Stimulated activated naive B cell treated with anti-CD40 and anti-IgM and Interleukin-4, amounts not matched to agents 10 μg/mL and 1 μg/mL and 100 μg/mL, for 72 hours (primary cell): ENCODE measurements around the gene KRTAP10-5.
"Not testable (repeated sequence)": the region's sequence is repeated elsewhere in the genome, so short reads cannot be mapped to it uniquely, and the experiment has no call there.

ENCODE experiments used
- ATAC-seq, 2 donors: fragments of 150-1000 bp; cut with Tn5 transposase; replicated peaks; 2 replicates each; pipeline ENCODE4 v1.10.0; 2021; ENCODE audit warnings: moderate library complexity in 1 of 2
- DNase-seq: peaks from one replicate; pipeline ENCODE4 v3.0.0; 2021
- H3K27ac Mint-ChIP-seq: one replicate; pipeline ENCODE4 v1.8.0; 2022; ENCODE audit warnings: mild to moderate bottlenecking, mixed read lengths
- H3K27me3 Mint-ChIP-seq, 2 donors: one replicate each; pipeline ENCODE4 v1.8.0; 2022; ENCODE audit warnings: mixed read lengths in 2 of 2
- H3K36me3 Mint-ChIP-seq, 2 donors: one replicate each; pipeline ENCODE4 v1.8.0; 2022; ENCODE audit warnings: mixed read lengths in 2 of 2, mild to moderate bottlenecking in 1 of 2
- H3K4me1 Mint-ChIP-seq, 2 donors: one replicate each; pipeline ENCODE4 v1.8.0; 2022; ENCODE audit warnings: mixed read lengths in 2 of 2, mild to moderate bottlenecking in 1 of 2
- H3K4me3 Mint-ChIP-seq, 2 donors: one replicate each; pipeline ENCODE4 v1.8.0; 2022; ENCODE audit warnings: mild to moderate bottlenecking in 2 of 2, mixed read lengths in 2 of 2, moderate library complexity in 1 of 2
- H3K9me3 Mint-ChIP-seq, 2 donors: one replicate each; pipeline ENCODE4 v1.8.0; 2022; ENCODE audit warnings: mixed read lengths in 2 of 2, mild to moderate bottlenecking in 1 of 2

Gene KRTAP10-5

DNA sequence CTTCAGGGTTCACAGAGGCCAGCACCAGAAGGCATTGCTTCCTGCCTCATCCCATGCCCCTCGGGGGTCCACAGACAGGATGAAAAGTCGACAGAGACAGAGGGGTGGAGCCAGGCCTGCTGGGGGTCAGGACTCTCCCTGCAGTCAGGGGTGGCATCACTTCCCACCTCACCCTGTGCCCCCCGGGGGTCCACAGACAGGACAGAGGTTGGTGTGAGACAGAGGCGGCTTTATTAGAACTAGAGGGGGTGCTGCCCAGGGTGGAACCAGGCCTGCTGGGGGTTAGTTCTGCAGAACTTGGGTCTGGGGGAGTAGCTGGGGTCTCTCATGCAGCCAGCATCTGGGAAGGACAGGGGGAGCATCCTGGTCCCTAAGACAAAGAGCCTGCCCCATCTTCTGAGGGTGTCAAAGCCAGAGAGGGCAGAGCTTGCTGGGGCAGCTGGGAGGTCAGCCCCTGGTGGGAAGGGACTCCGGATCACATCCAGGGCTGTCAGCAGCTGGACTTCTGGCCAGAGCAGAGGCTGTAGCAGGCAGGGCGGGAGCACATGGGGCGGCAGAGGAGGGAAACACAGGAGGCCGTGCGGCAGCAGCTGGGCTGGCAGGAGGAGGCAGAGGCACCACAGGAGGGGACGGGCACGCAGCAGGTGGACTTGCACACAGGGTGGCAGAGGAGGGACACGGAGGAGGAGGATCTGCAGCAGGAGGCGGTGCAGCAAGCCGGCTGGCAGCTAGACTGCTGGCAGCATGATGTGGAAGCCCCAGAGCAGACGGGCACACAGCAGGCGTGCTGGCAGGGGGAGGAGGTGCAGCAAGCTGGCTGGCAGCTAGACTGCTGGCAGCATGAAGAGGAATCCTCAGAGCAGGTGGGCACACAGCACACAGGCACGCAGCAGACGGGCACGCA lies 10.7 kb upstream of the KRTAP10-5 start:
- not testable (repeated sequence) for H3K4me1 Mint-ChIP-seq, H3K36me3 Mint-ChIP-seq, ATAC-seq, DNase-seq, H3K4me3 Mint-ChIP-seq, H3K9me3 Mint-ChIP-seq, H3K27ac Mint-ChIP-seq
- peaks cover 38 to 42% of the 10 kb centered on the region in 2 donors for H3K27me3 Mint-ChIP-seq

DNA sequence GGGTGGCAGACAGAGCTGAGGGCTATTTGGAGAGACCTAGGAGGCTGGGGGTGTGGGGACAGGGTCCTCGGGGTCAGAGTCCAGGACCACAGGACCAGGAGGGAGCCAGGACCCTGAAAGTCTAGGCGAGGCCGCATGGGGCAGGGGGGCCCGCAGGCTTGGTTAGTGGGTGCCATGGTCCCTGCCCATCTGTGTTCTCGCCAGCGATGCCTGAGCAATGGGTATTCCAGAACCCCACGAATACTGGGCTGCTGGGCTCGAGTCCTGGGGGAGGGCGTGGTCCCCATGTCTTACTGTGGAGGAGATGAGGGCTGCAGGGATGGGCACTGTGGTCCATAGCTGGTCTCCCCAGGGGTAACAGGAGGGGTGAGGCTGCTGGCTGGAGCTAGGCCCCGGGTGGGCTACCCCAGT lies 9.9 kb upstream of the KRTAP10-5 start:
- H3K36me3 Mint-ChIP-seq = no peaks in the 10 kb centered on the region
- H3K4me3 Mint-ChIP-seq = no peak overlapping the region
- no peak overlapping the region for H3K27ac Mint-ChIP-seq
- DNase-seq (no peak), ATAC-seq (no peak)
- H3K4me1 Mint-ChIP-seq = no peaks in the 10 kb centered on the region
- H3K27me3 Mint-ChIP-seq = peaks cover 46 to 50% of the 10 kb centered on the region in 2 donors
- no peaks in the 10 kb centered on the region for H3K9me3 Mint-ChIP-seq

DNA sequence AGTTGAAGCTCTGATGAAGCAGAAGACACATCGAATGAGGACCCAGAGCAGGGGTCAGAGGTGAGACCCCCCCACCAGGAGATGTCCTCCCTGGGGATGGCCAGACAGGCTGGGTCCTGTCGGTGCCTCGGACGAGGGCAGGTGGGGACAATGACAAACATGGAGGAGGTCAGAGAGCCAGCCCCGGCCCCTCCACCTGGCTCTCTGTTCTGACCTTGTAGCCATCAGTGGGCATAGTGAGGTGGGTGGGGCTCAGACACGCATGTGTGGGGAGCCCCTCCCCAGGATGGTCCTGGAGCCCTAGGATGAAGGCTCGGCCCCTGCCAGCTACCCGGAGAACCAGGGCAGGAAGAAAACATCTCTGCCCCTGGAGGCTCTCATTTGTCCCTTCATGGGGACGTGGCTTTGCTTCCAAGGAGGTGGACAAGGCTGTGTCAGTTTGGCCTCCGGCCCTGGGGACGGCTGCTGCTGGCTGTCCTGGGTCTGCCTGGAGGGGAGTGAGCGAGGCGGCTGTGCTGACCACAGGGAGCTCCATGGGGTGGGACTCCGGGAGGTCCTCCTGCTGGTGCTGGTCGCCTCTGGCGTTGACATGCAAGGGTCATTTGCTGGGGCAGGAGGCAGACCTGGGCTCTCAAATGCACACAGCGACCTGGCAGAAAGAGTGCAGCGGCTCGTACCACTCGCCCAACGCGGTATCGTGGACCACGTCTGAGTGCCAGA lies 9.3 kb upstream of the KRTAP10-5 start:
- Mint-ChIP-seq H3K4me1 (no peaks in the 10 kb centered on the region), H3K27ac (no peak overlapping the region), H3K9me3 (no peaks in the 10 kb centered on the region), H3K27me3 (peaks cover 45 to 55% of the 10 kb centered on the region in 2 donors), H3K4me3 (no peak overlapping the region), H3K36me3 (no peaks in the 10 kb centered on the region)
- DNase-seq = no peak
- no peak for ATAC-seq

DNA sequence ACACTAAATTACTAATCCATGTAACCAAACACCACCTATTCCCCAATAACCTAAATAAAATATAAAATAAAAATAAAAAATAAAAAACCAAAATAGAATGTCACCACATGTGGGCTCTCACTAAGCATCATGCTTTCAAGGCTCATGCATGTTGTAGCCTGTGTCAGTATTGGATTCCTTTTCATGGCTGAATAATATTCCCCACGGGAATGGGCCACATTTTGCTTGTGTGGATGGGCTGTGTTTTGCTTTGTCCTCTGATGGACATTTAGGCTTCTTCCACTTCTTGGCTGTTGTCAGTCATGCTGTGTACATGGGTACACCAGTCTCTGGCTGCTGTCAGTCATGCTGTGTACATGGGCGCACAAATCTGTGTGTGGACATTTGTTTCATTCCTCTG lies 8.7 kb upstream of the KRTAP10-5 start:
- Mint-ChIP-seq H3K27me3 (peaks cover 50 to 61% of the 10 kb centered on the region in 2 donors), H3K4me1 (no peaks in the 10 kb centered on the region), H3K36me3 (no peaks in the 10 kb centered on the region), H3K27ac (no peak overlapping the region), H3K9me3 (no peaks in the 10 kb centered on the region), H3K4me3 (no peak overlapping the region)
- DNase-seq (no peak), ATAC-seq (no peak)

DNA sequence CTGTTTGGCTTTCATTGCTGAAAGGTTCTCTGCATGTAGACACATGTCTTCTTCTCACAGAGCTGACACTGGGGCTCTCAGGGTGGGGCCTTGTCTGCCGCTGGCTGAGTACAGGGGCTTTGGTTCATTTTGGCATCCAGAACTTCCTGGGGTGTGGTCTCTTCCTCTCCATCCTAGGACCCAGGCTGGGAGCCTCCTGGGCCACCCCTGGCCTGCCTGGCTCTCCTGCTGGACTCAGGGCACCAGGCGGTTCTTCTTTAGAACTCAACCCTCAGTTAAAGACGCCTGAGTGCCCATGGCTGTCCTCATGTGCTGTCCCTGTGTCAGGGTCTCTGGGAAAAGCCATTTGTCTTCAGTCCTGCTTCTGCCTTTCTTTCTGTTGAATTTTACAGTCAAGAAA lies 5.5 kb upstream of the KRTAP10-5 start:
- Mint-ChIP-seq H3K27me3 (peaks cover 49 to 65% of the 10 kb centered on the region in 2 donors), H3K27ac (no peak overlapping the region), H3K4me3 (no peak overlapping the region), H3K36me3 (peaks cover 3 to 7% of the 10 kb centered on the region in 2 donors), H3K4me1 (no peaks in the 10 kb centered on the region), H3K9me3 (peaks cover 12 to 23% of the 10 kb centered on the region in 2 donors)
- ATAC-seq (no peak), DNase-seq (no peak)

DNA sequence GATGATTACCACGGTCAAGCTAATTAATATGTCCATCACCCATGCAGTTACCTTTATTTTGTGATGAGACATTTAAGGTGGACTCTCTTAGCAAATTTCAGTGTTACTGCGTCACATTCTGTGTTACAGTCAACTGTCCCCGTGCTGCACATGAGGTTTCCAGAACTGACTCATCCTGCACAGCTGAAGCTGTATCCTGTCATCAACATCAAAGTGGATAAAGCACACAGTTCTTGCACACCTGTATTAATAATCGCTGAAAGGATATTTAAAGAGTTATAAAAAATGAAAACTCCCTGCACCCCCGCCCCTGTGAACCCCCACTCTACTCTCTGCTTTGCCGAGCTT lies 3.4 kb upstream of the KRTAP10-5 start:
- H3K36me3 Mint-ChIP-seq = peaks cover 10 to 21% of the 10 kb centered on the region in 2 donors
- peaks cover 25 to 32% of the 10 kb centered on the region in 2 donors for H3K9me3 Mint-ChIP-seq
- H3K27me3 Mint-ChIP-seq = peaks cover 53 to 62% of the 10 kb centered on the region in 2 donors
- no peak overlapping the region for H3K27ac Mint-ChIP-seq
- H3K4me1 Mint-ChIP-seq = peaks cover 0 to 3% of the 10 kb centered on the region in 2 donors
- ATAC-seq = no peak
- no peak for DNase-seq
- no peak overlapping the region for H3K4me3 Mint-ChIP-seq

DNA sequence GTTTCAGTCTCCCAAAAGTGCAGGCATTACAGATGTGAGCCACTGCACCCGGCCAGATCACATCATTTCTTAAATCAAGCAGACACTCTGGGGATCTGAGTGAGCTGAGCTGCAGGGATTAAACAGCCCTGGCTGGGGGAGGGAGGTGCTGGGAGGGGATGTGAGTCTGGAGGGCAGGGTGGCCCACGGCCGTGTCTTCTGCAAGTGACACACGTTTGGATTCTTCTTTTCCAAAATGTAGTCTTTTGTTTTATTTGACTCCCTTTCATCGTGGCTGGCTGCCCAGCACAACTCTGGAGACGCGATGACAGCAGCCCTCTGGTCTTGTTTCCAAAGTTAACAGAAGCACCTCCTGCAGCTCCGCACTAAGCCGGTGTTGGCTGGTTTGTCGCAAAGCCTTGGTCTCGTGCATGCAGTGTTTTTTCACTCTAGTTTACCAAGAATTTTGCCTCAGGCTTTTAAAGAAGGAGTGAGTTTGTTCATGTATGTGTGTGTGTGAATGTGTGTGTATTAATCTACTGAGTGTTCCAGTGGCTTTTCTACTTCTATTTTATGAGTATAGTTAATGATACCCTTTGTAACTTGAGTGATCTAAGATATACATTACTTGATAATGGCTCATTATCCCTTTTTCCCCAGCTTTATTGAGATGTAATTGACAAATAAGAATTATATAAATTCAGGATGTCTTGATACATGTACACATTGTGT lies 2.8 kb upstream of the KRTAP10-5 start:
- Mint-ChIP-seq H3K9me3 (peaks cover 27 to 32% of the 10 kb centered on the region in 2 donors), H3K27ac (no peak overlapping the region)
- no peak for DNase-seq

DNA sequence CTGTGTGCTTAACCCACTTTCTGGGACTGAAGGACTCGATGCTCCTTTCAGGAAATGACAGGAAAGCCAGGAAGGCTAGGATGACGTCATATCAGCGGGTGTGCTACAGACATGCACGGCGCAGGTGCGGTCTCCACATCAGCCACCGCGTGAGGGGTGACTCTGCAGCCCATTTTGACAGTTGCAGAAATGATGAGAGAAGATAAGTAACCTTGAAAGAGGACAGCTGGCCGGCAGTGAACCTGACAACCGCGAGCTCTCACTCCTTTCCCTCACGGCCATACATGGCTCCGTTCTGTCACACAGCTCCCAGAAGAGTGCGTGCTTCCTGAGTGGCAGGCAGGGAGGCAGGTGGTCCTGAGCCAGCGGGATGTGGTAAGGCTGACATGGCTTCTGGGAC lies 1.7 kb upstream of the KRTAP10-5 start:
- peaks cover 53 to 59% of the 10 kb centered on the region in 2 donors for H3K27me3 Mint-ChIP-seq
- H3K4me1 Mint-ChIP-seq = peaks cover 0 to 3% of the 10 kb centered on the region in 2 donors
- H3K9me3 Mint-ChIP-seq = peaks cover 36 to 41% of the 10 kb centered on the region in 2 donors
- no peak overlapping the region for H3K27ac Mint-ChIP-seq
- no peak overlapping the region for H3K4me3 Mint-ChIP-seq
- ATAC-seq (no peak), DNase-seq (no peak)
- peaks cover 12 to 25% of the 10 kb centered on the region in 2 donors for H3K36me3 Mint-ChIP-seq

More for the DNA sequence above, 2.8 kb upstream of the KRTAP10-5 start:
- Mint-ChIP-seq H3K4me1 (peaks cover 0 to 3% of the 10 kb centered on the region in 2 donors), H3K27me3 (peaks cover 55 to 63% of the 10 kb centered on the region in 2 donors), H3K4me3 (no peak overlapping the region), H3K36me3 (peaks cover 10 to 21% of the 10 kb centered on the region in 2 donors)
- ATAC-seq = no peak

DNA sequence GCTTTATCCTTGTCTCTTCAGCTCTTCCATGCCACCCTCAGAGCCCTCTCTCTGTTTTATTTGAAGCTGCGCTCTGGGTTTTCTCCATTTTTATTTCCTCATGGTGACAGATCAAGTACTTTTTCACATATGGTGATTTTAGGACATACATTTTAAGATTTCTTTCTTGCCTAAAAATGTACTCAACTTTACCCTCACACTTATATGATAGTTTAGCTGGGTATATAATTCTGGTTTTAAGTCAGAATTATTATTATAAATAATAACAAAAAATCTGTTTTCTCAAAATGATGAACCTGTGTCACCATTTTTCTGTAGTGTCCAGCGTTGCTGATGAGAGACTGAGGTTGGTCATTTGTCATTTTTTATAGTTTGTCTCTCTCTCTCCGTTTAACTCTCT lies 754 bp upstream of the KRTAP10-5 start:
- Mint-ChIP-seq H3K9me3 (peaks cover 38 to 41% of the 10 kb centered on the region in 2 donors), H3K4me3 (no peak overlapping the region), H3K27ac (no peak overlapping the region), H3K36me3 (peaks cover 12 to 25% of the 10 kb centered on the region in 2 donors), H3K4me1 (peaks cover 0 to 3% of the 10 kb centered on the region in 2 donors), H3K27me3 (peaks cover 44 to 50% of the 10 kb centered on the region in 2 donors)
- ATAC-seq = no peak
- DNase-seq = no peak

DNA sequence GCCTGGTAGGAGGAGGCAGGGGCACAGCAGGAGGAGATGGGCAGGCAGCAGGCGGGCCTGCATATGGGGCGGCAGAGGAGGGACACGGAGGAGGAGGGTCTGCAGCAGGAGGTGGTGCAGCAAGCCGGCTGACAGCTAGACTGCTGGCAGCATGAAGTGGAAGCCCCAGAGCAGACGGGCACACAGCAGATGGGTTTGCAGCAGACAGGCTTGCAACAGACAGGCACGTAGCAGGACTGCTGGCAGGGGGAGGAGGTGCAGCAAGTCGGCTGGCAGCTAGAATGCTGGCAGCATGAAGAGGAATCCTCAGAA lies 615 bp downstream of the KRTAP10-5 start:
- H3K27ac Mint-ChIP-seq = no peak overlapping the region
- no peak for ATAC-seq
- H3K4me1 Mint-ChIP-seq = peaks cover 3% of the 10 kb centered on the region in 2 donors
- H3K9me3 Mint-ChIP-seq = peaks cover 40 to 41% of the 10 kb centered on the region in 2 donors
- H3K4me3 Mint-ChIP-seq = no peak overlapping the region
- peaks cover 15 to 25% of the 10 kb centered on the region in 2 donors for H3K36me3 Mint-ChIP-seq
- DNase-seq = no peak
- peaks cover 42 to 45% of the 10 kb centered on the region in 2 donors for H3K27me3 Mint-ChIP-seq

DNA sequence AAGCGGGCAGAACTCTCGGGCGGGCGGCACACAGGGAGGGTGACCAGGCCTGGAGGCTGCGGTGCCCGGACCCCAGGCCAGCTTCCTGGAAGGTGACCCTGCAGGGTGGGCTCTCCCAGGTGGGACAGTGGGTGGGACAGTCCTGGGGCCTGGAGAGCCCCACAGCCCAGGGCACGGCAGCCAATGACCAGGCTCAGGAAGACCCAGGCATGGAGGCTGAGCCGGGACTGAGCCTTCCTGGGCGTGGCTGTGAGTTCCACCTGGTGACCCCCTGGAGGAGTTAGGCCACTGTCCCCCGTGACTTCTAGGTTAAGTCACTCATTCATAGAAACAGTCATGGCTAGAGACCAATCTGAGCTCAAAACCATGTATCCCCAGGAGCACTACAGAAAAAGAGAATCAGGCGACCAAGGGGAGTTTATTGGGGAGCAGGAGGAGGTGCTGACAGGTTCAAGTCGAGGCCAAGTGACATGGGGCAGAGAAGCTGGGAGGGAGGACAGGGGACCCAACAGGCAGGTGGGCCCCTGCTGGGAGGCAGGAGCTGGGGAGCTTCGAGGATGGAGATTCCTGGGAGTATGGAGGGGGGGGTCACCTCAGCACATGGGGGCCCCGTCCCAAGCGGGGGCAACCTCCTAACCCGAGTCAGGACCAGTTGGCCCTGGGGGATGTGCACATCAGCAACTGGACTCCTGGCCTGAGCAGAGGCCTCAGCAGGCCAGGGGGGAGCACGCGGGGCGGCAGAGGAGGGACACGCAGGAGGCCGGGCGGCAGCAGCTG lies 1.2 kb downstream of the KRTAP10-5 start:
- peaks cover 40 to 41% of the 10 kb centered on the region in 2 donors for H3K9me3 Mint-ChIP-seq
- peaks cover 15 to 25% of the 10 kb centered on the region in 2 donors for H3K36me3 Mint-ChIP-seq
- H3K4me3 Mint-ChIP-seq = no peak overlapping the region
- peaks cover 3 to 5% of the 10 kb centered on the region in 2 donors for H3K4me1 Mint-ChIP-seq
- no peak overlapping the region for H3K27ac Mint-ChIP-seq
- DNase-seq (no peak), ATAC-seq (no peak)
- peaks cover 43 to 46% of the 10 kb centered on the region in 2 donors for H3K27me3 Mint-ChIP-seq

DNA sequence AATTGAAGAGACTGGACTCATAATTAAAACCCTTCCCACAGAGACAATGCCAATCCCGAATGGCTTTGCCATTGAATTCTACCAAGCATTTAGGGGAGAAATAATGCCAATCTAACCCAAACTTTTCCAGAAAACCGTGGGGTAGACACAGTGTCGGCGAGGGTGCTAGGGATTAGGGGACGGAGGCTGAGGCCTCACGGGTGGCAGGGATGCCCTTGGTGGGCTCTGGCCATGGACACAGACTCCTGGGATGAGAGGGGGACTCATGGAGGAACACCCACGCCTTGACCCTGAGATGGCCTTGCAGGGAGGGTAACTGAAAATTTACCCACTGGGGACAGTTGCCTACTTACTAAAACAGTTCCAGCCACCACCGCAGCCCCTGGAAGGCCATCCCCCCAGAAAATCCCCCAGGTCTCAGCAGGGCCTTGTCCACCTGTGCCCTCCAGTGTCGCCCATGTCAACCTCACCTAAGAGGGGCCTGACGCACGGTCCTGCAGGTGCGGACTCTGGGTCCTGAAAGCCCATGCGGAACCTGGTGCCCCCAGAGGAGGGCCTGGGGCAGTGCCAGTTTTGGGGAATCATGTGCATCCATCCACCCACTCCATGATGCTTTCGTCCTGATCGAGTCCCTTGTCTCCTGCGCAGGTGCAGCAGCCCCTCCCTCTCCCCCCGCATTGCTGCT lies 1.9 kb downstream of the KRTAP10-5 start:
- Mint-ChIP-seq H3K27me3 (peaks cover 42 to 48% of the 10 kb centered on the region in 2 donors), H3K4me3 (no peak overlapping the region), H3K27ac (no peak overlapping the region), H3K36me3 (peaks cover 15 to 25% of the 10 kb centered on the region in 2 donors), H3K4me1 (peaks cover 3 to 5% of the 10 kb centered on the region in 2 donors), H3K9me3 (peaks cover 40 to 41% of the 10 kb centered on the region in 2 donors)
- ATAC-seq = no peak
- DNase-seq = no peak

DNA sequence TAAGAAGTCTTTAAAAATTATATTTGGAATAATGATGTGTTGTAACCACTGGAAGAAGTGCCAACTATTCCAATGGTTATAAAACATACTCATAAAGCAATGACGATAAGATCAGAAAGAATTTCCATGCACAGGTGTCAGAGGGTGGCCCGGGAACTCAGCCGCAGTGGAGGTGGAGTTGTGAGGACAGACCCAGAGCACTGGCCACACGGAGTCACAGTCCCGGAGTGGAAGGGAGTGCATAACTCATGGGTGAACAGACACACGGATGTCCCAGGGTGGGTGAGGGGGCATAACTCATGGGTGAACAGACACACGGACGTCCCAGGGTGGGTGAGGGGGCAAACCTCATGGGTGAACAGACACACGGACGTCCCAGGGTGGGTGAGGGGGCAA lies 4.4 kb downstream of the KRTAP10-5 start:
- H3K27me3 Mint-ChIP-seq = peaks cover 54 to 59% of the 10 kb centered on the region in 2 donors
- H3K4me1 Mint-ChIP-seq = peaks cover 3 to 5% of the 10 kb centered on the region in 2 donors
- no peak for ATAC-seq
- peaks cover 27 to 33% of the 10 kb centered on the region in 2 donors for H3K9me3 Mint-ChIP-seq
- H3K36me3 Mint-ChIP-seq = peaks cover 12 to 22% of the 10 kb centered on the region in 2 donors
- no peak overlapping the region for H3K27ac Mint-ChIP-seq
- no peak overlapping the region for H3K4me3 Mint-ChIP-seq
- DNase-seq = no peak
